CD4-positive, alpha-beta T cell treated with Interleukin-15 for 4 hours (primary cell): Measurements from ENCODE around the gene PCDHGA3.
"Not testable (repeated sequence)": the region's sequence is repeated elsewhere in the genome, so short reads cannot be mapped to it uniquely, and the experiment has no call there.

Experiments used
- DNase-seq: peaks from one replicate; pipeline ENCODE4 v3.0.0-alpha.2; 2020; ENCODE audit warnings: low spot score

Gene PCDHGA3

GRCh38 chr5:141349917-141350619, 6.4 kb downstream of the PCDHGA3 start, which contains the start of gene PCDHGB1:
Gene PCDHGB1, plus strand, starts transcription at chr5:141350099. Its CDS starts 162 bp downstream, at chr5:141350261.
- DNase-seq: peak; percentile 31

- DNase-seq: no peak
Observed at GRCh38 chr5:141351591-141351990, 8.0 kb downstream of the PCDHGA3 start.

GRCh38 chr5:141354900-141355469, 11.4 kb downstream of the PCDHGA3 start, which contains the start of gene PCDHGA4:
Gene PCDHGA4, plus strand, starts transcription at chr5:141355021. Its CDS starts 87 bp downstream, at chr5:141355108.
- DNase-seq: peak; percentile 1

- no peak for DNase-seq
Observed at GRCh38 chr5:141355641-141356040, 12.0 kb downstream of the PCDHGA3 start.

- DNase-seq: no peak
Observed at GRCh38 chr5:141356133-141356532, 12.5 kb downstream of the PCDHGA3 start.

GRCh38 chr5:141356950-141357349, 13.3 kb downstream of the PCDHGA3 start:
- DNase-seq: no peak

- DNase-seq: peak; percentile 13
Observed at GRCh38 chr5:141359790-141360426, 16.3 kb downstream of the PCDHGA3 start, which contains the start of gene PCDHGB2. Gene PCDHGB2, plus strand, starts transcription at chr5:141359994. Its CDS starts 142 bp downstream, at chr5:141360136.

- no peak for DNase-seq
Observed at GRCh38 chr5:141360685-141361084, 17.1 kb downstream of the PCDHGA3 start.

- no peak for DNase-seq
Observed at GRCh38 chr5:141362719-141363118, 19.1 kb downstream of the PCDHGA3 start.

- DNase-seq: no peak
Observed at GRCh38 chr5:141363952-141364660, 20.5 kb downstream of the PCDHGA3 start, which contains the start of gene PCDHGA5. Gene PCDHGA5, plus strand, starts transcription at chr5:141364162. Its CDS starts 169 bp downstream, at chr5:141364331.

- DNase-seq: no peak
Observed at GRCh38 chr5:141366016-141366896, 22.6 kb downstream of the PCDHGA3 start.

- peak; percentile 37 for DNase-seq
Observed at GRCh38 chr5:141369994-141370848, 26.6 kb downstream of the PCDHGA3 start, which contains the start of gene PCDHGB3. Gene PCDHGB3, plus strand, starts transcription at chr5:141370242. Its CDS starts 153 bp downstream, at chr5:141370395.

GRCh38 chr5:141371572-141372475, 28.2 kb downstream of the PCDHGA3 start:
- DNase-seq: no peak

- DNase-seq: no peak
Observed at GRCh38 chr5:141373673-141374317, 30.2 kb downstream of the PCDHGA3 start, which contains the start of gene PCDHGA6. Gene PCDHGA6, plus strand, starts transcription at chr5:141373891. Its CDS starts 193 bp downstream, at chr5:141374084.

- no peak for DNase-seq
Observed at GRCh38 chr5:141374627-141375026, 31.0 kb downstream of the PCDHGA3 start.

- DNase-seq: not testable (repeated sequence)
Observed at GRCh38 chr5:141375444-141376155, 32.0 kb downstream of the PCDHGA3 start.

GRCh38 chr5:141382469-141383294, 39.1 kb downstream of the PCDHGA3 start, which contains the start of gene PCDHGA7:
Gene PCDHGA7, plus strand, starts transcription at chr5:141382742. Its CDS starts 158 bp downstream, at chr5:141382900.
- no peak for DNase-seq
